Lung (tissue), 12 donors: ENCODE results near the gene TTC7B. TPM values are rescaled to one million over a fixed set of nuclear protein-coding genes. Genes with fewer than 3 reads are reported as not detected.
A peak's percentile ranks its signal among the peaks of the same experiment; 100 is the strongest.

ENCODE experiments used
- ATAC-seq: fragments of 200-7000 bp; cut with Tn5 transposase; one replicate; pipeline ENCODE4 v1.9.1; 2020; ENCODE audit warnings: moderate number of reproducible peaks; ENCODE audit not compliant: insufficient read depth, low FRiP score
- DNase-seq, 3 donors: peaks; one replicate each; pipeline ENCODE4 v3.0.0-alpha.2; 2013 to 2017
- H3K27ac ChIP-seq, 2 donors: one replicate each; pipeline ENCODE4 v1.5.1; 2013; ENCODE audit warnings: mild to moderate bottlenecking in 2 of 2, moderate library complexity in 2 of 2, control low read depth in 1 of 2, inconsistent platforms in 1 of 2, low read depth in 1 of 2, low read length in 1 of 2
- H3K27me3 ChIP-seq, 3 donors: one replicate each; pipeline ENCODE4 v1.5.1; 2013; ENCODE audit warnings: low read length in 2 of 3; ENCODE audit not compliant: control insufficient read depth in 3 of 3, insufficient read depth in 3 of 3
- H3K36me3 ChIP-seq, 4 donors: one replicate each; pipeline ENCODE4 v1.5.1; 2013; ENCODE audit warnings: low read length in 4 of 4, mild to moderate bottlenecking in 1 of 4, moderate library complexity in 1 of 4; ENCODE audit not compliant: control insufficient read depth in 4 of 4, insufficient read depth in 4 of 4
- H3K4me1 ChIP-seq, 5 donors: one replicate each; pipeline ENCODE4 v1.5.1; 2013; ENCODE audit warnings: low read length in 5 of 5, mild to moderate bottlenecking in 2 of 5, moderate library complexity in 1 of 5; ENCODE audit not compliant: control insufficient read depth in 5 of 5, insufficient read depth in 5 of 5
- H3K4me3 ChIP-seq: one replicate; pipeline ENCODE4 v1.5.1; 2013; ENCODE audit warnings: mild to moderate bottlenecking, control low read depth, moderate library complexity
- H3K9ac ChIP-seq, 2 donors: one replicate each; pipeline ENCODE4 v1.5.1; 2013; ENCODE audit warnings: low read length in 2 of 2, control low read depth in 1 of 2; ENCODE audit not compliant: insufficient read depth in 1 of 2
- H3K9me3 ChIP-seq, 4 donors: one replicate each; pipeline ENCODE4 v1.5.1; 2013; ENCODE audit warnings: low read length in 3 of 4, mild to moderate bottlenecking in 1 of 4, moderate library complexity in 1 of 4; ENCODE audit not compliant: control insufficient read depth in 4 of 4, insufficient read depth in 3 of 4
- CTCF ChIP-seq: IDR thresholded peaks from 2 replicates; pipeline ENCODE4 v1.5.1; 2012; ENCODE audit warnings: mild to moderate bottlenecking; ENCODE audit errors: control extremely low read depth, extremely low read depth
- WGBS, 2 donors: extraction: QIAGEN DNeasy Blood & Tissue Kit; methylation state at CpG; one replicate each; pipeline ENCODE4 v1.1.7; 2013; 5-methylcytosine and 5-hydroxymethylcytosine counted together
- polyA plus RNA-seq, 2 donors: library from polyadenylated mRNA; stranded (reverse); fragments of 200-250 nt; gene quantifications; one replicate each; pipeline ENCODE4 v1.2.1, GENCODE V29; 2013
- total RNA-seq, 2 donors: library from RNA; depleted of rRNA in 1 of 2; stranded (reverse); fragments of >200 nt in 1 of 2; gene quantifications; one replicate each; pipeline ENCODE4 v1.2.1, GENCODE V29; 2014 to 2021
- donor health status: control.
- donor health status: control.
- donor health status: Bipolar disorder and iron deficiency.
- donor health status: healthy.
- donor health status: DM: yes; HTN: yes; CAD: no.

TTC7B gene
- total and polyA plus RNA-seq, 4 donors, result 11.0 to 39.6 (median 23.0) TPM

GRCh38 chr14:90803249-90803648 is 13.0 kb downstream of the TTC7B start:
- TF ChIP-seq CTCF, result no peak
- Histone ChIP-seq H3K27me3 (no peaks in the 10 kb centered on the region), H3K36me3 (no peaks in the 10 kb centered on the region), H3K9me3 (no peaks in the 10 kb centered on the region), H3K27ac (peak overlapping the region in 1 of 2 donors; percentile 68), H3K9ac (no peak overlapping the region), H3K4me3 (no peak overlapping the region), H3K4me1 (peaks cover 0 to 25% (median 5%) of the 10 kb centered on the region in 5 donors)
- ATAC-seq (no peak), DNase-seq (no peak)
- 70 to 83% methylated on average over 2 of the region's 2 CpGs for WGBS, 2 donors

- Histone ChIP-seq H3K4me1 (peaks cover 0 to 18% (median 4%) of the 10 kb centered on the region in 5 donors), H3K27me3 (no peaks in the 10 kb centered on the region), H3K27ac (no peak overlapping the region), H3K9me3 (no peaks in the 10 kb centered on the region), H3K4me3 (no peak overlapping the region), H3K9ac (no peak overlapping the region), H3K36me3 (no peaks in the 10 kb centered on the region)
- DNase-seq (no peak), ATAC-seq (no peak)
- WGBS, 2 donors, result 87 to 90% methylated on average over 5 of the region's 5 CpGs
- no peak for TF ChIP-seq CTCF
These were observed 16.8 kb downstream of the TTC7B start for GRCh38 chr14:90799420-90799819.

- H3K27me3 ChIP-seq, result no peaks in the 10 kb centered on the region
- no peaks in the 10 kb centered on the region for H3K9me3 ChIP-seq
- ATAC-seq (no peak), DNase-seq (no peak)
- no peak overlapping the region for H3K9ac ChIP-seq
- H3K4me1 ChIP-seq, result peaks cover 0 to 16% (median 0%) of the 10 kb centered on the region in 5 donors
- whole genome bisulfite sequencing, 2 donors, result 84 to 92% methylated on average over 13 of the region's 13 CpGs
- no peak for TF ChIP-seq CTCF
- no peaks in the 10 kb centered on the region for H3K36me3 ChIP-seq
- no peak overlapping the region for H3K27ac ChIP-seq
- H3K4me3 ChIP-seq, result no peak overlapping the region
These were observed 18.3 kb downstream of the TTC7B start for GRCh38 chr14:90797919-90798318.

- no peak for ATAC-seq
- H3K27ac ChIP-seq, result no peak overlapping the region
- DNase-seq, result no peak
- no peaks in the 10 kb centered on the region for H3K9me3 ChIP-seq
- H3K36me3 ChIP-seq, result no peaks in the 10 kb centered on the region
- no peak overlapping the region for H3K9ac ChIP-seq
- 43 to 55% methylated on average over 3 of the region's 3 CpGs for WGBS, 2 donors
- no peak for TF ChIP-seq CTCF
- no peaks in the 10 kb centered on the region for H3K27me3 ChIP-seq
- peaks cover 0 to 14% (median 0%) of the 10 kb centered on the region in 5 donors for H3K4me1 ChIP-seq
- H3K4me3 ChIP-seq, result no peak overlapping the region
These were observed 18.8 kb downstream of the TTC7B start for GRCh38 chr14:90797451-90797850.
